GM12891 (cell line): ENCODE data around the gene PPP2R3B.

Source experiments
- PAX5 ChIP-seq: IDR thresholded peaks from 2 replicates; pipeline ENCODE4 v1.6.1; 2011; ENCODE audit warnings: low read length, moderate library complexity, mild to moderate bottlenecking; ENCODE audit not compliant: insufficient read depth, severe bottlenecking
- POLR2A ChIP-seq: IDR thresholded peaks from 2 replicates; pipeline ENCODE4 v1.6.1; 2011; ENCODE audit warnings: low read depth, low read length, control low read depth
- POLR2AphosphoS5 ChIP-seq: IDR thresholded peaks from 2 replicates; pipeline ENCODE4 v1.6.1; 2011; ENCODE audit warnings: low read depth, low read length, control low read depth
- SPI1 ChIP-seq: IDR thresholded peaks from 2 replicates; pipeline ENCODE4 v1.6.1; 2011; ENCODE audit warnings: low read depth, low read length, control low read depth
- TAF1 ChIP-seq: IDR thresholded peaks from 2 replicates; pipeline ENCODE4 v1.6.1; 2011; ENCODE audit warnings: low read depth, low read length, control low read depth

- TF ChIP-seq POLR2A (no peak), POLR2AphosphoS5 (no peak), TAF1 (no peak), PAX5 (no peak), SPI1 (no peak)
Measured at GRCh38 chrX:397575-397974, 10.9 kb upstream of the PPP2R3B start.
